PC-9 (cell line): Measurements from ENCODE around the gene ABCA7. TPM values are rescaled to one million over a fixed set of nuclear protein-coding genes. Genes with fewer than 3 reads are reported as not detected.
A peak's percentile ranks its signal among the peaks of the same experiment; 100 is the strongest.

Source experiments
- Bru-seq: library from RNA; stranded (reverse); fragments of 400-500 nt; gene quantifications from one replicate; lab custom pipeline; 2021; lab: Mats Ljungman, UMichigan
- BruChase-seq, 2 experiments: library from RNA; stranded (reverse); fragments of 400-500 nt; gene quantifications; one replicate each; lab custom pipeline; 2021; lab: Mats Ljungman, UMichigan
- BruUV-seq: library from RNA; stranded (reverse); fragments of 400-500 nt; replicated peaks from 2 replicates; lab custom pipeline; 2021; lab: Mats Ljungman, UMichigan
- CTCF ChIA-PET: fragments of 300-600 bp; sonication (Branson Sonifier 250); formaldehyde crosslinking; loops from one replicate; lab custom pipeline; 2022; ENCODE audit warnings: antibody characterized with exemption; lab: Charles Lee
- POLR2A ChIA-PET: fragments of 300-600 bp; sonication (Branson Sonifier 250); formaldehyde crosslinking; loops from one replicate; lab custom pipeline; 2022; ENCODE audit warnings: antibody characterized with exemption; ENCODE audit not compliant: unreplicated experiment; lab: Charles Lee
- DNase-seq, 2 experiments: peaks; one replicate each; pipeline versions ENCODE4 v3.0.0 to v3.0.0-alpha.2; 2015 to 2022; ENCODE audit warnings: mixed read lengths in 1 of 2
- H2AFZ ChIP-seq: fragments of 200-600 bp; sonication (generic); 2 replicates; pipeline ENCODE4 v1.8.1; 2017; ENCODE audit warnings: antibody characterized with exemption
- H3F3A ChIP-seq: fragments of 200-600 bp; sonication (generic); 2 replicates; pipeline ENCODE4 v1.8.1; 2017; ENCODE audit warnings: antibody characterized with exemption, mild to moderate bottlenecking, low read depth; ENCODE audit not compliant: insufficient read depth
- H3K27ac ChIP-seq: fragments of 200-600 bp; sonication (generic); 2 replicates; pipeline ENCODE4 v1.6.1; 2016; ENCODE audit warnings: mixed run types
- H3K27me3 ChIP-seq: fragments of 200-600 bp; sonication (generic); 2 replicates; pipeline ENCODE4 v1.6.1; 2016; ENCODE audit warnings: low read depth, mixed run types; ENCODE audit not compliant: insufficient read depth
- H3K36me3 ChIP-seq: fragments of 200-600 bp; sonication (generic); 2 replicates; pipeline ENCODE4 v1.6.1; 2016; ENCODE audit warnings: low read depth, mixed run types
- H3K4me1 ChIP-seq: fragments of 200-600 bp; sonication (generic); replicated peaks from 2 replicates; pipeline ENCODE4 v1.6.1; 2016; ENCODE audit warnings: mixed run types; ENCODE audit not compliant: insufficient read depth
- H3K4me2 ChIP-seq: fragments of 200-600 bp; sonication (generic); 2 replicates; pipeline ENCODE4 v1.6.1; 2017; ENCODE audit warnings: mixed run types
- H3K4me3 ChIP-seq: fragments of 200-600 bp; sonication (generic); 2 replicates; pipeline ENCODE4 v1.6.1; 2016; ENCODE audit warnings: mixed run types
- H3K79me2 ChIP-seq: fragments of 200-600 bp; sonication (generic); 2 replicates; pipeline ENCODE4 v1.6.1; 2017; ENCODE audit warnings: low read depth, mixed run types
- H3K9me2 ChIP-seq: fragments of 200-600 bp; sonication (generic); 2 replicates; pipeline ENCODE4 v1.8.1; 2017; ENCODE audit warnings: mild to moderate bottlenecking; ENCODE audit not compliant: insufficient read depth
- H3K9me3 ChIP-seq: fragments of 200-600 bp; sonication (generic); 2 replicates; pipeline ENCODE4 v1.8.1; 2016; ENCODE audit warnings: low read depth; ENCODE audit not compliant: insufficient read depth
- H4K20me1 ChIP-seq: fragments of 200-600 bp; sonication (generic); 2 replicates; pipeline ENCODE4 v1.8.1; 2017; ENCODE audit not compliant: insufficient read depth
- CTCF ChIP-seq: fragments of 200-600 bp; sonication (generic); conservative IDR thresholded peaks from 2 replicates; pipeline ENCODE4 v1.6.1; 2017; ENCODE audit warnings: mixed run types, antibody characterized with exemption, mild to moderate bottlenecking, moderate library complexity
- EZH2 ChIP-seq: fragments of 200-600 bp; sonication (generic); IDR thresholded peaks from 2 replicates; pipeline ENCODE4 v1.8.0; 2017; ENCODE audit warnings: antibody characterized with exemption, low read depth
- intact Hi-C: fragments of 100-400 bp; cut with micrococcal nuclease; formaldehyde crosslinking; loops from one replicate; pipeline ENCODE4 v1.10.0; 2022; ENCODE audit not compliant: unreplicated experiment
- long read RNA-seq: library from polyadenylated mRNA; stranded (forward); transcript quantifications from one replicate; pipeline ENCODE4 v2.0.0, GENCODE V29; 2022
- total RNA-seq: library from RNA; stranded (reverse); gene quantifications from 2 replicates; pipeline ENCODE4 v1.2.3, GENCODE V29; 2021

ABCA7 gene
- total RNA-seq: 29.9 and 32.0 TPM in 2 replicates
- Bru-seq, nascent RNA: percentile 37 among the genes with signal in this experiment
- BruChase-seq, experiment 1, labeled RNA remaining after a 2-hour chase: percentile 46 among the genes with signal in this experiment
- BruChase-seq, experiment 2, labeled RNA remaining after a 6-hour chase: percentile 63 among the genes with signal in this experiment
- long read RNA-seq, partial matches to known transcripts: 11 of 13 reads
- long read RNA-seq, other reads (novel, unspliced or antisense): 2 of 13 reads

- BruUV-seq: TSS peak; percentile 24
- POLR2A ChIA-PET: interaction anchor here (0.5 to 0.6 kb wide), 4 partner anchors 13 to 229 kb away, joined by 4 to 22 read pairs (median 4); partner anchors contain the start of genes CIRBP and CNN2
Measured at GRCh38 chr19:1039646-1040475, at the start of gene ABCA7. ABCA7 (plus strand) TSS chr19:1040107; CDS start chr19:1041362, 1,255 bp downstream.

GRCh38 chr19:990119-990571 lies 49.8 kb upstream of the ABCA7 start:
- Histone ChIP-seq H3K9me3 (no peaks in the 10 kb centered on the region), H3K4me3 (no peak overlapping the region), H3K4me1 (peaks cover 12% of the 10 kb centered on the region), H3K4me2 (no peak overlapping the region), H3K36me3 (no peaks in the 10 kb centered on the region), H3K27ac (no peak overlapping the region), H4K20me1 (peaks cover 27% of the 10 kb centered on the region), H3K79me2 (peaks cover under 1% of the 10 kb centered on the region; the same call in 1 of the 2 replicates), H3K9me2 (no peaks in the 10 kb centered on the region), H3F3A (peaks cover 44% of the 10 kb centered on the region; the same call in 1 of the 2 replicates), H3K27me3 (no peaks in the 10 kb centered on the region), H2AFZ (no peak overlapping the region)
- no peak for TF ChIP-seq CTCF
- TF ChIP-seq EZH2: no peak
- DNase-seq: no peak
- no TSS peak for BruUV-seq
- ChIA-PET CTCF (no interaction called here), POLR2A (no interaction called here)
- intact Hi-C loops: no loop called here

More at GRCh38 chr19:1039646-1040475, at the start of gene ABCA7:
- peak within 1 kb of the TSS; percentile 73 for H2AFZ ChIP-seq
- no peaks in the 10 kb centered on the region for H3K9me2 ChIP-seq
- no peaks in the 10 kb centered on the region for H3K79me2 ChIP-seq
- DNase-seq: peak; percentile 92 to 99
- H3K4me2 ChIP-seq: peak within 1 kb of the TSS; percentile 95
- H3K27me3 ChIP-seq: no peaks in the 10 kb centered on the region
- CTCF ChIA-PET: no interaction called here
- H3K4me3 ChIP-seq: peak within 1 kb of the TSS; percentile 72
- peaks cover 10% of the 10 kb centered on the region; the same call in 1 of the 2 replicates for H3K4me1 ChIP-seq
- no peaks in the 10 kb centered on the region for H4K20me1 ChIP-seq
- intact Hi-C loops: no loop called here
- TF ChIP-seq CTCF: no peak
- TF ChIP-seq EZH2: no peak
- peaks cover 44% of the 10 kb centered on the region for H3F3A ChIP-seq
- no peak within 1 kb of the TSS for H3K27ac ChIP-seq
- no peaks in the 10 kb centered on the region for H3K9me3 ChIP-seq
- no peaks in the 10 kb centered on the region for H3K36me3 ChIP-seq

- Histone ChIP-seq H3K36me3 (no peaks in the 10 kb centered on the region), H3K27ac (no peak overlapping the region), H3K9me3 (no peaks in the 10 kb centered on the region), H3K4me3 (no peak overlapping the region), H3K4me2 (no peak overlapping the region), H3K27me3 (no peaks in the 10 kb centered on the region), H3K9me2 (no peaks in the 10 kb centered on the region), H3K4me1 (peaks cover 18% of the 10 kb centered on the region), H2AFZ (no peak overlapping the region), H4K20me1 (peaks cover 33% of the 10 kb centered on the region), H3K79me2 (no peaks in the 10 kb centered on the region), H3F3A (peaks cover 46% of the 10 kb centered on the region; the same call in 1 of the 2 replicates)
- ChIA-PET POLR2A (no interaction called here), CTCF (no interaction called here)
- DNase-seq: no peak
- TF ChIP-seq EZH2 (no peak), CTCF (no peak)
- intact Hi-C loops: no loop called here
- no TSS peak for BruUV-seq
Measured at GRCh38 chr19:990746-991145, 49.2 kb upstream of the ABCA7 start.
